Stimulated activated CD8-positive, alpha-beta memory T cell treated with anti-CD3 and anti-CD28 coated beads, Interleukin-2, amount 100 ng/mL, for 48 hours (primary cell): ENCODE data around the gene GPBP1.
A peak's percentile ranks its signal among the peaks of the same experiment; 100 is the strongest.
"Not testable (repeated sequence)": the region's sequence is repeated elsewhere in the genome, so short reads cannot be mapped to it uniquely, and the experiment has no call there.

Experiments
- DNase-seq, 2 donors: peaks; one replicate each; pipeline ENCODE4 v3.0.0-alpha.2; 2020; ENCODE audit warnings: low read depth in 2 of 2

Gene GPBP1, protein sequence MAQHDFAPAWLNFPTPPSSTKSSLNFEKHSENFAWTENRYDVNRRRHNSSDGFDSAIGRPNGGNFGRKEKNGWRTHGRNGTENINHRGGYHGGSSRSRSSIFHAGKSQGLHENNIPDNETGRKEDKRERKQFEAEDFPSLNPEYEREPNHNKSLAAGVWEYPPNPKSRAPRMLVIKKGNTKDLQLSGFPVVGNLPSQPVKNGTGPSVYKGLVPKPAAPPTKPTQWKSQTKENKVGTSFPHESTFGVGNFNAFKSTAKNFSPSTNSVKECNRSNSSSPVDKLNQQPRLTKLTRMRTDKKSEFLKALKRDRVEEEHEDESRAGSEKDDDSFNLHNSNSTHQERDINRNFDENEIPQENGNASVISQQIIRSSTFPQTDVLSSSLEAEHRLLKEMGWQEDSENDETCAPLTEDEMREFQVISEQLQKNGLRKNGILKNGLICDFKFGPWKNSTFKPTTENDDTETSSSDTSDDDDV

DNA sequence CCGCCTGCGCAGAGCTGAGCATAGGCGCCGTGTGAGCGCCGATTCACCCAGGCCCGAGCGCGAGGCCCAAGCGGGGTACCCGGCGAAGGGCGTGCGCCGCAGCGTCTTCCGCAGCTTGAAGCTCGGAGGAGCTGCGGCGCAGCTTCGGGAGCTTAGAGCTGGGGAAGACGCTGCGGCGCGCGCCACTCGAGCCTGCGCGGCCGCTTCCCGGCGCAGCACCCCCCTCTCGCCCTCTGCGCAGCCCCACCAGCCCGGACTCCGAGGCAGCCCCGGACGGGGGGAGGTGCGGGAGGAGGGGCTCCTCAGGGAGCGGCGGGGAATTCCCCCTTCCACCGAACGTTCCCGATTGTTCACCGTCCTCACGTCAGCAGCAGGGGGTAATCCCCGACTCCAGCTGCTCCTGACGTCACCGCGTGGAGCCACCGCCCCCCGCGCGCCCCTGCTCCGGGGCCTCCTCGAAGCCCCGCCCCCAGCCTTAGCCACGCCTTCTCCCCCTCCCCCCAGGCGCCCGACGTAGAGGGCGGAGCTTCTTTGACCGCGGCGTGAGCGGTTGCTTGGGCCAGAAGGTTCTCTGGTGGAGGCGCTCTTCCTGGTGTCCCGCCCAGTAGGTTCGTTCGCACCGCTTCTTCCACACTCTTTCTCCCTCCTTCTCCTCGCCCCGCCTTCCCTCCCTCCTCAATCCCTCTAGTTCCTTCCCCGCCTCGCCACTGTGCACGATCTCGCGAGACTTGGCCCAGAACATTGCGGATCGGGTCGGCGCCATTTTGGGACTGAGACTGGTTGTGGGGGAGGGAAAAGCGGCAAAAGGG lies at the start of gene GPBP1:
Gene GPBP1, plus strand, starts transcription at position 741 of the 809 bp plus-strand sequence. CDS start 40,072 bp downstream, outside the sequence.
- DNase-seq, result peak; percentile 94 to 96

DNA sequence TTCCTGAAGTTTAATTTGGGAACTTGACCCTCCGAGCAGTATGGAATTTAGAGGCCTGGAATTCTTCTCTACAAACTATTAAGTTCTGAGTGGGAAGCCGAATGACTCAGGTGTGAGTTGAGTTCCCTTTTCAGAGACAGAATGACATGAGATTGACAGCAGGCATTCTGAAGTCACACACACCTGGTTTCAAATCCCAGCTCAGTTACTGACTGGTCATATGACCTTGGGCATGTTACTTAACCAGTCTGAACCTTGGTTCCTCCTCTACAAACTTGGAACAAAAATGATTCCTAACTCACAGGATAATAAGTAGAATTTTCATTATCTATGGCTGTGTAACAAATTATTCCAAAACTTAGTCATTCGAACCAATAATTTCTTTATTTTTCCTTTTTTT lies 45.5 kb upstream of the GPBP1 start:
- DNase-seq, result no peak

GRCh38 chr5:57133574-57133973 lies 40.3 kb upstream of the GPBP1 start:
- DNase-seq, result no peak

GRCh38 chr5:57137401-57137800 lies 36.5 kb upstream of the GPBP1 start:
- no peak for DNase-seq

- DNase-seq, result no peak
These were observed 21.5 kb upstream of the GPBP1 start for GRCh38 chr5:57152316-57152715.

- DNase-seq, result no peak
These were observed 18.8 kb upstream of the GPBP1 start for GRCh38 chr5:57155033-57155432.

DNA sequence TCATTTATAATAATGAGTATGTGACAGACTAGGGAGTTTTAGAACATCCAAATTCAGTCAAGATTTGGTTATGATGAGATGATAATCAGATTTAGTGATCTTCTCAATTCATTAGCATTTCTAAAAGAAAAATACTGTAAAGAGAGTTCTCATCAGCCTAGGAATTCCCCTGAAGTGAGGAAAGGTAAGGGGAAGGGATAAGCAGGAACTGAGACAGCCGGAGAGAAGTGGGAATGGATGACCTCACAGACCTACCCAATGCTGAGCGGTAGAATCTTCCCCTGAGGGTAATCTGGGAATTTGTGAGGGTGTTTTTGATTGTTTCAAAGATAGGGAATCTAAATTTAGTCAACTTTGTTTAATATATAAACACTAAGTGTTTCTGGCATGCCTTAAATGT lies 16.7 kb upstream of the GPBP1 start:
- DNase-seq, result no peak

DNA sequence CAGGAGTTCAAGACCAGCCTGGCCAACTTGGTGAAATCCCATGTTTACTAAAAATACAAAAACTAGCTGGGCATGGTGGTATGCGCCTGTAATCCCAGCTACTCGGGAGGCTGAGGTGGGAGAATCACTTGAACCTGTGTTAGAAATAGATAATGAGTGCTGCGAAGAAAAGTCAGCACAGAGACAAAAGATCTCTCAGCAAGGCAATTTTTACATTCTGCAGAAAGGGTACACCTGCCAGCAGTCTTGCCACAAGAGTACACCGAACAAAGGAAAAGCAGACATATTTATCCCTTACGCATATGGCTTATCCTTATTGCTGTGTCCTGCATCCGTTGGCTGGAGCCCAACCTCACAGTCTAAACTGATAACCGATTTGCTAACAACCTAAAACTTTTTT lies 16.2 kb upstream of the GPBP1 start:
- DNase-seq, result no peak

DNA sequence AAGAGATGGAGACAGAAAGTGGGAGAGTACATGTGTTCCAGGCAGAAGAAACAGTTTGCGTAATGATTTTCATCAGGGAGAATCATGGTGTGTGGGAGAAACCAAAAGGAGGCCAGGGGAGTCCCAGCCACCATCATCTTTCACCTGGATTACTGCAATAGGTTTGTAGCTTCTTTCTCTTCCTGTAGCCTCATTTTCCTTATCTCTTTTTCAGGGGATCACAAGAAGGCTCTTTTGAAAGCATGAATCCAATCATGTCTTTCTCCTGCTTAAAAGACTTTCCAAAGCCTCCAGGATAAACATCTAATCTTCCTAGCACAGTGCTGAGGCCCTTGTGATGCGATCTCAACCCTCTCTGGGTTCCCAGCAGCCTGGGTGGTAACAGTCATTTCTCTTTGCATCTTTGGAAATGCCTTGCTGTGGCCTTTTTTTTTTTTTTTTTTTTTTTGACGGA lies 10.3 kb upstream of the GPBP1 start:
- no peak for DNase-seq

- no peak for DNase-seq
These were observed 9.7 kb upstream of the GPBP1 start for GRCh38 chr5:57164124-57164523.

- not testable (repeated sequence) for DNase-seq
These were observed 8.7 kb upstream of the GPBP1 start for GRCh38 chr5:57165171-57165570.

GRCh38 chr5:57166276-57166675 lies 7.6 kb upstream of the GPBP1 start:
- no peak for DNase-seq

DNA sequence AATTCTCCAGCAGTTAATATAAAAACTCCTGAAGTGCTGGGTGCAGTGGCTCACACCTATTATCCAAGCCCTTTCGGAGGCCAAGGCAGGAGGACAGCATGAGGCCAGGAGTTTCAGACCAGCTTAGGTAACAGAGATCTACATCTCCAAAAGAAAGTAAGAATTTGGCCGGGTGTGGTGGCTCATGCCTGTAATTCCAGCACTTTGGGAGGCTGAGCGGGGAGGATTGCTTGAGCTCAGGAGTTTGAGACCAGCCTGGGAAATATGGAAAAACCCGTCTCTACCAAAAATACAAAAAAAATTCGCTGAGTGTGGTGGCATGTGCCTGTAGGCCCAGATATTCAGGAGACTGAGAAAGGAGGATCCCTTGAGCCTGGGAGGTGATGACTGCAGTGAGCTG lies 6.7 kb upstream of the GPBP1 start:
- DNase-seq, result no peak

GRCh38 chr5:57170116-57170515 lies 3.7 kb upstream of the GPBP1 start:
- DNase-seq, result not testable (repeated sequence)

GRCh38 chr5:57171816-57172465 lies 1.9 kb upstream of the GPBP1 start:
- peak in 1 of 2 donors; percentile 15 for DNase-seq

- DNase-seq, result no peak
These were observed 1.2 kb upstream of the GPBP1 start for GRCh38 chr5:57172466-57173318.

DNA sequence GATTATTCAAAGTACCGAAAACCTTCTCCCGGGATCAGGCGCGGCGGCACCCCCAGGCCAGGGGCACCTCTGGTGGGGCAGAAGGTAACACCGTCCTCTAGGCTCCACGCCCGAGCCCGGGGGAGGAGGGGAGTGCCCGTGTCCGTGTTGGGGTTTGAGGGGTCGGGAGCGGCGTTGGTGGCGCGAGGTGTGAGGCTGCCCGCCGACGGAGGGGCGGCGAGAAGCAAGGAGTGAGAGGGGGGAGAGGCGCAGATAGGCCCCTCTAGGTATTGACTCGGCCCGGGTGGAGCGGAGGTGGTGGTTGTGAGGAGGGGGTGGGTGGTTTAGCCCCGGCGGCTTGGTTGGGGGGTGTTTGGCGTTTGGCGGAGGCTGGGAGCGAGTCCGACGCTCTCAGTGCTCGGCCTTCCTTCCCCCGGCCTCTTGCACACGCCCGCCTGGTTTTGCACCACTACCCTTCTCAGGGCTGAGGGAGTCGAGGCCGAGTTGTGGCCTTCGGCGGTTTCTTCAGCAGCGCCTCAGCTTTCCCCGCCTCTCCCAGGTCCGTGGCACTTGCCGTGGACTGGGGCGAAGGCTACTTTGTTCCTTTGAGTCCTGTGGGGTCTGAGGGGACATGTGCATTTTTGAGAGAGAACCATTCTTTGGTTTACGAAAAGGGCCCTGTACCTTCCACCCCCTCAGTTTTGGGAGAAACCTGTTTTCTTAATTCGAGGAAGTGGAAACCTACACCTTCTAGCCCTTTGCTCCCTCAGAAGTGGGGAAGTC lies 450 bp downstream of the GPBP1 start:
- peak in 1 of 2 donors; percentile 22 for DNase-seq

DNA sequence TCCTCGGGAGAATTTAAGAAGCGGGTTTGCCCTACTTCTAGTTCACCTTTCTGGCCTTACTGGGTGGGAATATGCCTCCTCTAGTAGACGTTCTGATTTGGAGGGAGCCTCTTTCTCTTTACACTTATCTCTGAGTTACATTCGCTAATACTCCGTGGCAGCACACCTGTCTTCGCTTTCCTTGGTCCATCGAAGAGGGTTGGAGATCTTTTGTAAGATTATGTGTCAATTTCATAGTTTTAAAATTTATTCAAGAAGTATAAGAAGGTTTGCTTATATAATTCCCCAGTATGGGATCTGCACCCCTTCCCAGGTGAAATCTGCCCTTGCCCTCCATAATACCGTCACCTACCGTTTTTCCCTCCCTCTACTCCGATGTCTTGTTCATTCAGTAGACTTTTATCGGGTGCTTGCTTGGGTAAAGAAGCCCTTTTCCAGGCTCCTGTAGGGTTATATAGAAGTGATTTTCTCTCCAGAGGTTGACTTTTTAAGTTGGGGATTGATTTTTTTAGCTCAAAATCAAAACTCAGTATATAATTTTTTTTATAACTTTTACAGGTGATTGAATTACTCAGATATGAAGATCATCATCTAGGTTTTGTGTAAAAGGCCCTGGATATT lies 1.1 kb downstream of the GPBP1 start:
- no peak for DNase-seq

DNA sequence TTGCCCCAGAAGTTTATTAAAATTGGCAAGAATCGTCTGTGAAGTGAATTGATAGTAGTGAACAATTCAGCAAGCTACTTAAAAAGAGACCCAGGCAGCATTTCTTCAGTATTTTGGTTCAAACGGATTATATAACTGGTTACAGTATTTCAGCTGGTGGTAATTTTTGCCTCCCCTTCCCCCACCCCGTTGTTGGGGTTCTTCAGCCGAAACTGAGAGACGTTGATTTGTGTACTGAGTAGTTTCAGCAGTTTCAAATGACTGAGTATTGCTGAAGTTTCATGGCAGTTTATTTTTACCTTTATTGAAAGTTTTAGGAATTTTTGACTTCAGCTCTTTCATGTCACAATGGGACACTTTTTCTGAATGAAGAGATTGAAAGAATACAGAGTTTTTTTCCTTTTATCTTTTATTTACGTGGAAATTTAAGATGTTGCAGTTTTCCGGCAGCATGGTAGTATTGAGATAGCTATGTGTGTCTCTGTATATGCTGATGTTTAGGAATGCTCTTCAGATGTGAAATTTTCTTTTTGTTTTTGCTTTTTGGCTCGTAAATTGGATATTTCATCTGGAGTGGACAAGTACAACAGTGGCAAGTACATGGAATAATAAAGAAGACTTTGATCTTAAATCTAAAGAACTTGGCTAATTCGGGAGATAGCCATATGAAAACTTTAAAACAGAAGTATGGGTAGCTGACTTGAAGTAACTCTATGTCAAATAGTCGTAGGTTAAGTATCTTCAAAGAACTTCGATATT lies 1.9 kb downstream of the GPBP1 start:
- no peak for DNase-seq
